DMS79 (cell line): Measurements from ENCODE around the gene LHFPL2.

Source experiments
- DNase-seq: peaks from one replicate; lab custom pipeline; 2025; lab: John Stamatoyannopoulos, UW

Gene LHFPL2

GRCh38 chr5:78666041-78666444, 17.5 kb upstream of the LHFPL2 start:
- no peak for DNase-seq

DNA sequence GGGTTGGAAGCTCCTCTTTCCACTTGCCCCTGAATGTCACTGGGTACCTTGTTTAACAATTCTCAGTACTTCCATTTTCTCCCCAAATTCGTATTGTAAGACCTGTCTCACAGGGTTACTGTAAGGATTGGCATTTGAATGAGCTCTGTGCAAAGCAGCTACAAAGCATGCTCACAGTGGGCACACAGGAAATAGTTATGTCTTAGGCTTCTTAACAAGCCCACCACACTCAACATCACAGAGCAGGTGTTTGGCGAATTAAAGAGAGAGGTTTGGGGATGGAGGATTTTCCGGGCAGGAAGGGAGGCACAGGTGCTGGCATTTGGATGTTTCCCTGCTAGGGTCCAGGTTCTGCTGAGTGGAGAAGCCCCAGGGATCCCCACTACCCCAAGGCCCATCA, 17.0 kb upstream of the LHFPL2 start:
- DNase-seq: no peak

DNA sequence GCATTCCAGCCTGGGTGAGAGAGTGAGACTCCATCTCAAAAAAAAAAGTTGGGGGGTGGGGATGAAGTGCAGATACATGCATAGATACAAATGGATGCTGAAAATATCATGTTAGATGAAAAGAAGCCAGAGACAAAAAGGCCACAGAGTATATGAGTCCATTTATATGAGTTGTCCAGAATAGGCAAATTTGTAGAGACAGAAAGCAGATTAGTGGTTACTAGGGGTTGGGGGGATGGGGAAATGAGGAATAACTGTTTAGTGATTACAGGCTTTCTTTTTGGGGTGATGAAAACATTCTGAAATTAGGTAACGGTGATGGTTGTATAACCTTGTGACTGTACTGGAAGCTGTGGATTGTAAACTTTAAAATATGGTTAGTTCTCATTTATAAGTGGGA, 13.8 kb upstream of the LHFPL2 start:
- no peak for DNase-seq

DNA sequence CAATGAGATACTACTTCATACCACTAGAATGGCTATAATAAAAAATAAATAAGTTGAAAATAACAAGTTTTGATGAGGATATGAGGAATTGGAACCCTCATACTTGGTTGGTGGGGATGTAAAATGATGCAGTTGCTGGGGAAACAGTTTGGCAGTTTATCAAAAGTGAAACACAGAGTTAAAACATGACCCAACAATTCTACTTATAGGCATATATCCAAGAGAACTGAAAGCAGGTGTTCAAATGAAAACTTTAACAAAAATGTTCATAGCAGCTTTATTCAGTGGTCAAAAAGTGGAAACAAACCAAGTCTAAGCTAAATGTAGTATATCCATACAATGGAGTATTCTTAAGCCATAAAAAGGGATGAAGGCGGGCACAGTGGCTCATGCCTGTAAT, 13.1 kb upstream of the LHFPL2 start:
- DNase-seq: no peak

GRCh38 chr5:78661044-78661443, 12.5 kb upstream of the LHFPL2 start:
- no peak for DNase-seq

- no peak for DNase-seq
Measured at GRCh38 chr5:78660401-78660800, 11.8 kb upstream of the LHFPL2 start.

DNA sequence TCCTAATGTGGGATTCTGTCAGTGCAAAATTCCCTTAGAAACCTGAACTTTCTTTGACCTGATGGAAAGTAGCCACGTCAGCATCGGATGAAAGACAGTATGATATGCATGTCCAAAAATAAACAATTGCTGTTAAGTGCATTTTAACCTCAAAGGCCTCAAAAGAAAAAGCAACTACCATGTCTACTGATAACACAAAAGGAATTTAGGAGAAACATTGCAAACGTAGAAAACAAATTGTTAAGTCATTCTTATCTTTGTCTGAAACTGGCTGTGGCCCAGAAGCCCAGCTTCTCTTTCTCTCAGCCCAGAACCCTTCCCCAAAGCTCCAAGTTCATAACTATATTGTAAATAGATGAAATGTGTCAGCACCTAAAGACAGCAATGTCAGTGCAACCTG, 11.1 kb upstream of the LHFPL2 start:
- DNase-seq: no peak

DNA sequence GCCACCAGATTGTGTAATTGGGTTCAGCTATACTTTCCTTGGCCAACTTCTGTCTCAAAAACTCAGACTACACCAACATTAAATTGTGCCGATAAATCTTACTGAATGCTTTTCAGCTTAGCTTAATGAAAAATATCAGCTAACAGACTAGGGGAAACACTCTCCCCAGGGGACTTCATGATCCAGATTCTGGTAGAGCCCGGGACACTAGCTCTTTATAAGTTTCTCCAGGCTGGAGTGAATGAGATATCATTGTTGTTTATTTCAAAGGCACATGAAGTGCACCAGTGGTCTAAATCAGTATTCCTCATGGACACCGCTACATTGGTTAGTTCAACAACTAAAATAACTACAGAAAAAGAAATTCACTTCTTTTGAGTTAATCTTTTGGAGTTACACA, 10.5 kb upstream of the LHFPL2 start:
- DNase-seq: no peak

GRCh38 chr5:78657201-78657600, 8.6 kb upstream of the LHFPL2 start:
- no peak for DNase-seq

DNA sequence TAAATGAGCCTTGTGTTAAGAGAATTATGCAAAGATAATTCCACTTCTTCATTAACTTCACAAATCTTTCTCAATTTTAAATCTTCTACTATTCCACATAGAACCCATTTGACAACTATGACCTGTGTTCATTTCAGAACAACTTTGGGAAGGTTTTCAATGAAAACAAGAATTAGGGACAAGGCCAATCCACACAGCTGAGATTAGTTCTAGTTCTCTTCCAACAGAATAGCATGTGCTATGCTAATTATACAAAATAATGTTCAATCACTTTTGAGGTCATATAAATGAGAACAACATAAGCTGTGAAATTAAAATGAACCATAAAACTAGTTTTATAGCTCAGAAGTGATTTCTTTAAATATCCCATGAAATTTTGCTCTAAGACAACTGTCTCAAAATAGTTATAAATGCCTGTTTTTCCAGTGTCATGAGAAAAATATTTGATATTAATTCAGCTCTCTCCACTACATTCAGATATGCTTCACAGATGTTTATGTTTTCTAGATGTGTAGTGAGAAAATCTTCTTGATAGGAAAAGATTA, 7.2 kb upstream of the LHFPL2 start:
- DNase-seq: no peak

GRCh38 chr5:78654386-78654785, 5.8 kb upstream of the LHFPL2 start:
- no peak for DNase-seq

- DNase-seq: no peak
Measured at GRCh38 chr5:78653681-78654366, 5.3 kb upstream of the LHFPL2 start.

- DNase-seq: no peak
Measured at GRCh38 chr5:78653031-78653430, 4.5 kb upstream of the LHFPL2 start.

DNA sequence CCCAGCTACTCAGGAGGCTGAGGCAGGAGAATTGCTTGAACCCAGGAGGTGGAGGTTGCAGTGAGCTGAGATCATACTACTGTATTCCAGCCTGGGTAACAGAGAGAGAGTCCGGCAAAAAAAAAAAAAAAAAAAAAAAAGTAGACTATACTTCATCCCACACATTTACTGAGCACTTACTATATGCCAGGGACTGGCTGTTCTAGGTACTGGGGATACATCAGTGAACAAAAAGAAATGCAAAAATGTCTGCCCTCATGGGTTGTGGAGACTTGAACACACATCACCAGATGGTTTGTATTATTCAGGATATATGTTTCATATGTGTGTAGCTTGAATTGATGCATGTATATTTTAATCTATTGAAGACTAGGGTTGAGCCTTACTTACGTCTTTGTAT, 2.9 kb upstream of the LHFPL2 start:
- DNase-seq: no peak

DNA sequence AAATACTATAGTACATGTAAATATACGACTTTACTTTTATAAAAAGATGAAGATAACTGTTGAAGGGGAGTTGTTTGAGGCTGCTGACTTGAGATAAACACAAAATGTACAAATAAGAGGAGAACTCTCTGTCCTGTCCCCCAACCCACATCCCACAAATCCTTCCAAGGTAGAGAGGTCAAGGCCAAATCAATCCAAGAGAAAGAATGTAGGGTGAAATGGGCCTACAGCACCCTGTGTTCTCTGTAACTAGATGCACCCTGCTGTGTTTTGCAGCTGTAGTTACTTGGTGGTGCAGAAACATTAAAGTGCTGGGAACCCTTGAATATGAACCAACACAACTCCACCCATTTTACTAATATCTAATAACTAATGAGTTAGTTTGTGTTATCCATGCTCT, 2.0 kb upstream of the LHFPL2 start:
- no peak for DNase-seq

DNA sequence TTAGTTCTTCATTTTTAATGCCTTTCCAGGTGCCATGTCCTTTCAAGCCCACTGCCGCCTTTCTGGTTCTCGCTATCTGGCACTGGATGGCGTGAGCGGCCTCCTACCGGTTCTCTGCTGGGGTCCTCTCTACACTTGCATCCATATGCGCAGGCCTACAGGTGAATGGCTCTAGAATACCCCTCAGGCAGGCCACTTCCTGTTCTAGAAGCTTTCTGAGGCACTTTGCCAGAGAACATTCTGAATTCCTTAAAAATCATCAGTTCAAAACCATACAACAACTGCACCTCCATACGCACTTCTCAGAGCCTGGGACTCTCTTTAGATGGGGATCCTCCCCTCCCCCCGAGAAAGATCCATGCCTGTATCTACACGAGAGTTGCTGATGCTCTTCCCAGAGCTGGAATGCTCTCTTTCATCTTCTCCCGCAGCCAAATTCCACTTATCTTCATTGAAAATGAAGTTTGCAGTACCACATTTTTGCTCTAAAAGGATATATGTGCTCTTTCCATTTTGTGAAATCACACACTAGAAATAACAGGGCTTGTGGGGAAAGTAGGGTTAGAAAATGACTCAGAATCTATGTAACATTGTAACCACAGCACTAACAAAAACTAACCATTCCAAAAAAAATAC, 1.4 kb upstream of the LHFPL2 start:
- DNase-seq: no peak

- no peak for DNase-seq
Measured at GRCh38 chr5:78649211-78649695, 681 bp upstream of the LHFPL2 start.

DNA sequence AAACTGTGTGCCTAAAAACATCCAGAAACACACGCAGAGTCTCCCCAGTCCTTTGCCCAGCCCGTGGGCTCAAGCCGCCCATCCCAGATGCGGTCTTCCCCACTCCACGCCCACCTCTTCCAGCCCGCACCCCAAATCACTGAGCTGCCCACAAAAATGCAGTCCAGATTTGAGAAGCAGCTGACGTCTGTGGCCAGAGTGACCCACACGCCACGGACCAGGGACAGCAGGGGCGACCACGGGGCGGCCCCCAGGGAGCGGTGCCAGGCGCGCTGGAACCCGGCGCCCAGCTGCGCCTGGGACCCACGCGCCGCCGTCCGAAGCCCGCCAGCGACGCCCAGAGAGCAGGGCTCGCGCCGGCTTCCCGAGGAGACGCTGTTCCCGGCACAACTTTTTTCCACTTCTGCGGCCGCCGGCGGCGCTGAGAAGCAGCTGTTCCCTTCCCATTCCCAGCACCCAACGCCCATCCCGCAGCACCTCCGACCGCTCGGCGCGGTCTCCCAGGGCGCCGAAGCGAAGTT, 674 bp downstream of the LHFPL2 start:
- no peak for DNase-seq

DNA sequence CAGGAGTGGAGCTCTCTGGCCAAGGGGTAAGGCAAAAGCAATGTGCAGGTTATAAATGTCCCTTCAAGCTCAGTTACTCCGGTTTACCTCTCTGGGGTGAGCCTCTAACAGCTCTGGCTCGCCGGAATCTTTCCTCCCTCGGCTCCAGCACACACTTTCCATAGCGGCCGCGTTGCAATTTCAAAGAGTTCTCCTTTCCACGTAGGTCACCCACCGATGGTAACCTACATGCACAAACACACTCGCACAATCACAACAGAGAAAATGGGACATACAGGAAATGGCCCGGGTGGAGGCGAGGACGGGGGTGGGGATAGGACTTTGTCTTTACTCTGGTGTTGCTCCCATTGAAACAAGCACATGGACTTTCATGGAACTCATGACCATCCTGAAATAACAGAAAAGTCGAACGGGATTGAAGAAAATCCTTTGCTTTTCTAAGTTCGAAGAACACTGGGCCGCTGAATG, 1.2 kb downstream of the LHFPL2 start:
- DNase-seq: no peak

DNA sequence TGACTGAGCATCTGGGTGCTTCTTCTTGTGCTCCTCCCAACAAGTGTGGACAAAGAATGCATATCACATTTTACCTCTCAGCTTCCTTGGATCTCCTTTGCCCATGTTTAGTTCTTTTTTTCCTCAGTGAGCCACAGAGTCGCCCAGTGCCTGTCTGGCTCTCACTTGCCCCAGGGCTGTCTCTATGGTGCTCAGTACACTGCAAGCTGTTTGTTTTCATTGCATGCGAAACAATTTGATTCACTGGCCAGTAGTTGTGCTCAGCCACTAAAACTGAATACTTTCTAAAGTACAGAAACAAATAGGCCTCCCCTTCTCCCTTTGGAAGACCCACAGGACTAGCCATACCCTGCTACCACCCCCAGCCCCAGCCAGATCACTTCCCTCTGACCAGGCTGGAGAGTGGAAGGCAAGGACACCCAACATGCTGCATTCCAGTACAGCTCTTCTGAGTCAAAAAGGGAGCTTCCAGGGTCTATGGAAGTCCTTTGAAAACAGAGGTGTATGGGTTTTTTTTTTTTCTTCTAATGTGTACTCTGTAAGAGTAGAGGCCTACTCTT, 3.8 kb downstream of the LHFPL2 start:
- no peak for DNase-seq

DNA sequence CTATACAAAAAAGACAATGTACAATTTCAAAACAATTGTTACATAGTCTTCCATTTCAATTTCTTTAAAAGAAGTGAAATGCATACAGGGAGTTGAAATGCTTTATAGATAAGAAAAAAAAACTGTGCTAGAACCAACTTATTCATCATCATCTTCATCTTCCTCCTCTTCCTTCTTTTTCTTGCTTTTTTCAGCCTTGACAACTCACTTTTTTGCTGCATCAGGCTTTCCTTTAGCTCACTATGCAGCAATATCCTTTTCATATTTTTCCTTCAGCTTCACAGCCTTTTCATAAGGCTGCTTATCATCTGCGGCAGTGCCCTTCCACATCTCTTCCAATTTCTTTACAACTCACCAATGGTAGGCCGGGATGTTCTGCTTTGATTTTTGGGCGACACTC, 4.4 kb downstream of the LHFPL2 start:
- no peak for DNase-seq

DNA sequence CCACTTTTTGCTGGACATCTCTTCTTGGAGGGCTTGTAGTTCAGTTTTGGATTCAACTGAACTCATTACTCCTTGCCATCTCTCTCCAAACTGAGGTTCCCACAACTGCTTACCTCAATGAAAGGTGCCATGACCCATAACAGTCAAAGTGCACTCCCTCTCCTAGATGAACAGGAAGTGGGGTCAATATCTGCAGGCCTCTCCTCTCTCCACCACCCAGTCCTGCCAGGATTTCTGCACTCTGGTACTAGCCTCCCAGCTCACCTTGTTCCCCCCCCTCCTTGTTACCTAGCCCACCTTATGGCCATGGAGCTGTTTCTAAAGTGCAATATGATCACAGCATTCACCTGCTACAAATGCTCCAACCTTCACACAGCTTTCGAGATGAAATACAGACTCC, 5.9 kb downstream of the LHFPL2 start:
- no peak for DNase-seq
